Prostate gland (tissue), 2 donors: Measurements from ENCODE around the gene DNAJC11. TPM values are rescaled to one million over a fixed set of nuclear protein-coding genes. Genes with fewer than 3 reads are reported as not detected.
"Not testable (repeated sequence)": the region's sequence is repeated elsewhere in the genome, so short reads cannot be mapped to it uniquely, and the experiment has no call there.

ENCODE experiments used
- DNase-seq: peaks from one replicate; pipeline ENCODE4 v3.0.0-alpha.2; 2019; ENCODE audit warnings: low spot score
- H3K27ac ChIP-seq, 2 donors: fragments of 200-600 bp; sonication (generic); 2 replicates each; pipeline ENCODE4 v1.5.1; 2017 to 2019
- H3K27me3 ChIP-seq: fragments of 200-600 bp; sonication (generic); replicated peaks from 2 replicates; pipeline ENCODE4 v1.5.1; 2019; ENCODE audit not compliant: insufficient read depth
- H3K36me3 ChIP-seq, 2 donors: fragments of 200-600 bp; sonication (generic); 1 replicate in 1 of 2; 2 replicates in 1 of 2; pipeline versions ENCODE4 v1.5.1 to v1.8.1; 2017 to 2019
- H3K4me1 ChIP-seq: fragments of 200-600 bp; sonication (generic); replicated peaks from 2 replicates; pipeline ENCODE4 v1.5.1; 2019
- H3K4me3 ChIP-seq, 2 donors: fragments of 200-600 bp; sonication (generic); 2 replicates each; pipeline ENCODE4 v1.5.1; 2017 to 2019
- H3K9me3 ChIP-seq: fragments of 200-600 bp; sonication (generic); 2 replicates; pipeline ENCODE4 v1.5.1; 2017
- POLR2A ChIP-seq: fragments of 450-650 bp; IDR thresholded peaks from one replicate; pipeline ENCODE4 v1.6.1; 2016; ENCODE audit warnings: antibody characterized with exemption, mild to moderate bottlenecking
- POLR2AphosphoS5 ChIP-seq: sonication (generic); formaldehyde crosslinking; IDR thresholded peaks from one replicate; pipeline ENCODE4 v1.6.1; 2017; ENCODE audit warnings: antibody characterized with exemption
- WGBS: methylation state at CpG from one replicate; pipeline ENCODE4 v1.1.5; 2018; 5-methylcytosine and 5-hydroxymethylcytosine counted together
- intact Hi-C: fragments of 100-400 bp; cut with DNase I; formaldehyde crosslinking; loops from one replicate; pipeline ENCODE4 v1.14.2; 2022
- total RNA-seq, 2 donors: library from RNA; depleted of rRNA; stranded (reverse); fragments of >200 nt; gene quantifications; one replicate each; pipeline ENCODE4 v1.1.0, GENCODE V29; 2016
- TF ChIP-seq, protein P1 (sequence below), 4 experiments: fragments of 200-600 bp in 2 of 4; fragments of 450-650 bp in 2 of 4; sonication (generic) in 2 of 4; IDR thresholded peaks; 1 replicate in 3 of 4; 2 replicates in 1 of 4; pipeline ENCODE4 v1.5.1; 2016 to 2019; ENCODE audit warnings: antibody characterized with exemption in 4 of 4, mild to moderate bottlenecking in 2 of 4, moderate library complexity in 2 of 4

The DNAJC11 gene
- total RNA-seq, 2 donors from 2014 or later, result 32.9 to 52.8 TPM

DNA sequence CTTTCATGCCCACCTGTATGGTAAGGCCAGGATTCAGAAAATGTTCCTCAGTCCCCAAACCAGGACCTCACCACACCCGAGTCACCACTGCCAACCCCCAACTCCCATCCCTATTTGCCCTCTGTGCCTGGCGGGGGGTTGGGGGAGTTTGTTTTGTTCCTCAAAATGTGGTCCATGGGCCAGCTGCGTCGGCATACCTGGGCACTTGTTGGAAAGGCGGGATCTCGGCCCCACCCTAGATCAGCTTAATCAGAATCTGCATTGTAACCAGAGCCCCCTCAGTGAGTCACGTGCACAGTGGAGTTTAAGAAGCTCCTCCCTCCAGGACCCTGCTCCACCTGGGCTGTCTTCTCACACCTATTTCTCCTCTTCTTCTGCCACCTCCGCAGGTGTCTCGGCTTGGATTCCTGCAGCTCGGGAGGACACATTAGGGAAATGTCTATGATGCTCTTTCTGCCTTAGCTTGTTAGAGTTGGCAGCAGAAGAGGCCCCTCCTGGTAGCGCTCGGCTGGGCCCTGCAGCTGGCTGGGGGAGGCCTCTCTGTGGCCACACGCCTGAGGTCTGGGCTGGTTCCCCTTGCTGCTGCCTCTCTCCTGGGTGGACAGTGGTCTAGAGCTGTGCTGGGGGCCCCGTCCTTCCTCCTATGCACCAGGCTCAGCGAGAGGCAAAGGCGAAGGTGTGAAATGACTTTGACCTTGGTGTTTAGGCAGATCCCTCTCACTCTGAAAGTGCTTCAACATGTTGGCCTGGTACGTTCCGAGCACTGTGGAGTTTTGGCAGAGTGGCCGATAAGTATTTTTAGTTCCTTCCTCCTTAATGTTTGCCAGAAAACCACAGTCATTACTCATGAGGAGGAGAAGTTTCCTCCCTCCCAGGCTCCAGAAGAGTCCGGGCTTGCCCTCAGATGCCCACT is 41.8 kb upstream of the DNAJC11 start:
- Histone ChIP-seq H3K36me3 (no peaks in the 10 kb centered on the region), H3K9me3 (no peaks in the 10 kb centered on the region), H3K27ac (peak overlapping the region; percentile 77 to 82), H3K4me3 (no peak overlapping the region), H3K4me1 (peaks cover 2% of the 10 kb centered on the region), H3K27me3 (no peaks in the 10 kb centered on the region)
- peak; percentile 78 for DNase-seq
- TF ChIP-seq POLR2A, result no peak
- TF ChIP-seq, protein P1, sequence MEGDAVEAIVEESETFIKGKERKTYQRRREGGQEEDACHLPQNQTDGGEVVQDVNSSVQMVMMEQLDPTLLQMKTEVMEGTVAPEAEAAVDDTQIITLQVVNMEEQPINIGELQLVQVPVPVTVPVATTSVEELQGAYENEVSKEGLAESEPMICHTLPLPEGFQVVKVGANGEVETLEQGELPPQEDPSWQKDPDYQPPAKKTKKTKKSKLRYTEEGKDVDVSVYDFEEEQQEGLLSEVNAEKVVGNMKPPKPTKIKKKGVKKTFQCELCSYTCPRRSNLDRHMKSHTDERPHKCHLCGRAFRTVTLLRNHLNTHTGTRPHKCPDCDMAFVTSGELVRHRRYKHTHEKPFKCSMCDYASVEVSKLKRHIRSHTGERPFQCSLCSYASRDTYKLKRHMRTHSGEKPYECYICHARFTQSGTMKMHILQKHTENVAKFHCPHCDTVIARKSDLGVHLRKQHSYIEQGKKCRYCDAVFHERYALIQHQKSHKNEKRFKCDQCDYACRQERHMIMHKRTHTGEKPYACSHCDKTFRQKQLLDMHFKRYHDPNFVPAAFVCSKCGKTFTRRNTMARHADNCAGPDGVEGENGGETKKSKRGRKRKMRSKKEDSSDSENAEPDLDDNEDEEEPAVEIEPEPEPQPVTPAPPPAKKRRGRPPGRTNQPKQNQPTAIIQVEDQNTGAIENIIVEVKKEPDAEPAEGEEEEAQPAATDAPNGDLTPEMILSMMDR (IDR thresholded peaks at IDR 0.05), result no peak
- TF ChIP-seq POLR2AphosphoS5, result peak; percentile 77
- intact Hi-C loops, result loop anchor here (5.0 kb wide), 1 partner anchor 39 kb away; no protein-coding TSS in a partner anchor
- WGBS, result 22% methylated on average over 20 of the region's 20 CpGs

DNA sequence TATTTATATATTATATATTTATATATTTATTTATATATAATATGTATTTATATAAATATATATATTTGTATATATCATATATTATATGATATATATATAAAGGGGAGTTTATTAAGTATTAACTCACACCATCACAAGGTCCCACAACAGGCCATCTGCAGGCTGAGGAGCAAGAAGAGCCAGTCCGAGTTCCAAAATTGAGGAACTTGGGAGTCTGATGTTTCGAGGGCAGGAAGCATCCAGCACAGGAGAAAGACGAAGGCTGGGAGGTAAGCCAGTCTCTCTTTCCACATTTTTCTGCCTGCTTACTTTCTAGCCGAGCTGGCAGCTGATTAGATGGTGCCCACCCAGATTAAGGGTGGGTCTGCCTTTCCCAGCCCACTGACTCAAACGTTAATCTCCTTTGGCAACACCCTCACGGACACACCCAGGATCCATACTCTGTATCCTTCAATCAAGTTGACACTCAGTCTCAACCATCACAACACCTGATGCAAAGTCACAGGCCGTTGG is 41.1 kb upstream of the DNAJC11 start:
- intact Hi-C loops, result loop anchor here (5.0 kb wide), 1 partner anchor 40 kb away; no protein-coding TSS in a partner anchor
- not testable (repeated sequence) for H3K27me3 ChIP-seq, H3K36me3 ChIP-seq, H3K9me3 ChIP-seq, H3K4me1 ChIP-seq, H3K4me3 ChIP-seq, DNase-seq
- H3K27ac ChIP-seq, result peak overlapping the region; percentile 77 to 82
- WGBS, result 68% methylated on average over 7 of the region's 7 CpGs

DNA sequence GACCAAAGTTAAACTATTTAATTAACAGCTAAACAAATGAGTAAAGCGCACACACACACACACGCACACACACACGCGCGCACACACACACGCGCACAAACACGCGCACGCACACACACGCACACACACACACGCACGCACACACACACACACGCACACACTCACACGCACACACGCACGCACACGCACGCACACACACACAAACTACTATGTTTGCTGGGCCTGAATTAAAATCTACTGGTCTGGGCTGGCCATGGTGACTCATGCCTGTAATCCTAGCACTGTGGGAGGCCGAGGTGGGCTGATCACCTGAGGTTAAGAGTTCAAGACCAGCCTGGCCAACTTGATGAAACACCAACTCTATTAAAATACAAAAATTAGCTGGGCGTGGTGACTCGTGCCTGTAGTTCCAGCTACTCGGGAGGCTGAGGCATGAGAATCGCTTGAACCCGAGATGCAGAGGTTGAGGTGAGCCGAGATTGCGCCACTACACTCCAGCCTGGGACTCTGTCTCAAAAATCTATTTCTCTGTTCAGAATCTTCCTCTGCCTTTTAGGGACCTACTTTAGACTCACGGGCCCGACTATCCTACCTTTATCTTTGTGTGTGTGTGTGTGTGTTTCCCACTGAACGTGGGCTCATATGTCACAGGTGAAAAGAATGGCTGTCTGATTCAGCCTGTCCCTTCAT is 37.5 kb upstream of the DNAJC11 start:
- TF ChIP-seq, protein P1 (IDR thresholded peaks at IDR 0.05), result no peak
- TF ChIP-seq POLR2A (no peak), POLR2AphosphoS5 (no peak)
- WGBS, result 76% methylated on average over 30 of the region's 30 CpGs

DNA sequence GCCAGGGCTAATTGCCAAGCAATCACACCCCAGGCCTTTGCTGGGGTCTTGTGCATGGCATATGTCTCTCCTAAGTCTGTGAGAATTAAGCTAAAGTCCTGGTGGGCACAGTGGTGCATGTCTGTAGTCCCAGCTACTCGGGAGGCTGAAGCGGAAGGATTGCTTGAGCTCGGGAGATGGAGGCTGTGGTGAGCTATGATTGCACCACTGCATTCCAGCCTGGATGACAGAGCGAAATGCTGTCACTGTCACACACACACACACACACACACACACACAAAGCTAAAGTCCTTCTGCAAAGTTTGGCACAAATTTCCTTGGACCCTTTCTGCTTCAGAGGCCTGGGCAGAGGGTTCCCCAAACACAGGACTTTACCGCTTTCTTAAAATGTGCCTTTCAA is 31.3 kb upstream of the DNAJC11 start:
- H3K27me3 ChIP-seq, result no peaks in the 10 kb centered on the region
- no peaks in the 10 kb centered on the region for H3K4me1 ChIP-seq
- no peak for DNase-seq
- intact Hi-C loops, result loop anchor here (5.0 kb wide), 1 partner anchor 339 kb away; no protein-coding TSS in a partner anchor
- H3K27ac ChIP-seq, result no peak overlapping the region
- no peaks in the 10 kb centered on the region for H3K36me3 ChIP-seq
- H3K9me3 ChIP-seq, result no peaks in the 10 kb centered on the region
- no peak overlapping the region for H3K4me3 ChIP-seq
- TF ChIP-seq, protein P1 (IDR thresholded peaks at IDR 0.05), result no peak
- TF ChIP-seq POLR2A, result no peak
- no peak for TF ChIP-seq POLR2AphosphoS5
- 92% methylated on average over 5 of the region's 5 CpGs for WGBS

More for the DNA sequence above, 37.5 kb upstream of the DNAJC11 start:
- no peak overlapping the region for H3K27ac ChIP-seq
- no peak for DNase-seq
- H3K36me3 ChIP-seq, result no peaks in the 10 kb centered on the region
- no peak overlapping the region for H3K4me3 ChIP-seq
- no peaks in the 10 kb centered on the region for H3K9me3 ChIP-seq
- H3K27me3 ChIP-seq, result no peaks in the 10 kb centered on the region
- peaks cover 2% of the 10 kb centered on the region for H3K4me1 ChIP-seq
- intact Hi-C loops, result no loop called here

DNA sequence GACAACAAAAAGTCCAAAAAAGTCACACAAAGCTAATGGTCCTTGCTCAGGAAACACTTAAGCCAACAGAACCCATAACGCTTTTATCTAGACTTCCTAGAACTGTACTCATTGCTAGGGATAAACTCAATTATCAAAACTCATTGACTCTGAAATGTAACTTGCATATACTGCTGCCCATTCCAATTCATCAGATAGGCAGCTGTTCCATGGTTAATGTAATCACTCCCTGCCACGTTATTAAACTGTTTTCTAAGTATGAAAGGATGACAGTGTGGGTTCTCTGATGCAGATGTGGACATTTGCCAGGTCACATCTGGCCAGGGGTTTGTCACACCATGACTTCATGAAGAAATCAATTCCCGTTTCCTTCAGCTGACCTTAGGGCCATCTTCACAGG is 30.3 kb upstream of the DNAJC11 start:
- no peak for TF ChIP-seq POLR2A
- TF ChIP-seq, protein P1 (IDR thresholded peaks at IDR 0.05), result no peak
- no peak for TF ChIP-seq POLR2AphosphoS5
- 67% methylated on average over 3 of the region's 3 CpGs for WGBS
- H3K4me3 ChIP-seq, result no peak overlapping the region
- H3K9me3 ChIP-seq, result no peaks in the 10 kb centered on the region
- no peak overlapping the region for H3K27ac ChIP-seq
- intact Hi-C loops, result loop anchor here (5.0 kb wide), 1 partner anchor 340 kb away; no protein-coding TSS in a partner anchor
- no peak for DNase-seq
- no peaks in the 10 kb centered on the region for H3K36me3 ChIP-seq
- no peaks in the 10 kb centered on the region for H3K4me1 ChIP-seq
- no peaks in the 10 kb centered on the region for H3K27me3 ChIP-seq
